ENCODE data around the gene CD44. TPM values are rescaled to one million over a fixed set of nuclear protein-coding genes. Genes with fewer than 3 reads are reported as not detected.

CD44 gene
- total RNA-seq, 3 donors from 2014 or later (not counting 1 experiment from before 2014, with no cell fraction given) = 354 to 638 (median 490) TPM

GRCh38 chr11:35096723-35097122 is 42.2 kb upstream of the CD44 start:
- Histone ChIP-seq H3K4me1 (ENCODE audit: control insufficient read depth, insufficient read depth, low read length) (peaks cover 4% of the 10 kb centered on the region), H3K9me3 (ENCODE audit: control insufficient read depth, insufficient read depth, low read length) (no peaks in the 10 kb centered on the region), H3K4me3 (ENCODE audit: low read length) (no peak overlapping the region), H3K27me3 (ENCODE audit: control insufficient read depth, insufficient read depth, low read length) (no peaks in the 10 kb centered on the region), H3K36me3 (ENCODE audit: control insufficient read depth, insufficient read depth, low read length) (no peaks in the 10 kb centered on the region), H3K27ac (ENCODE audit: low read length) (no peak overlapping the region)
- Mint-ChIP-seq H3K4me3 (no peak overlapping the region), H3K27me3 (ENCODE audit: low read depth in 2 of 2) (peaks cover 0 to 2% of the 10 kb centered on the region in 2 donors), H3K9me3 (no peaks in the 10 kb centered on the region), H3K27ac (no peak overlapping the region), H3K36me3 (no peaks in the 10 kb centered on the region), H3K4me1 (peaks cover 5 to 16% of the 10 kb centered on the region in 2 donors)
- DNase-seq = no peak
- ATAC-seq = peak in 2 of 3 donors; percentile 21 to 34
- no CpG with 5 or more reads among the region's 2 CpGs for WGBS (ENCODE audit: insufficient coverage)
- intact Hi-C loops (cut with micrococcal nuclease) = no loop called here
- no peak for TF ChIP-seq CTCF (IDR thresholded peaks at IDR 0.05)

GRCh38 chr11:35097814-35098455 is 41.0 kb upstream of the CD44 start:
- Histone ChIP-seq H3K36me3 (ENCODE audit: control insufficient read depth, insufficient read depth, low read length) (no peaks in the 10 kb centered on the region), H3K4me1 (ENCODE audit: control insufficient read depth, insufficient read depth, low read length) (peaks cover 4% of the 10 kb centered on the region), H3K27ac (ENCODE audit: low read length) (no peak overlapping the region), H3K4me3 (ENCODE audit: low read length) (no peak overlapping the region), H3K9me3 (ENCODE audit: control insufficient read depth, insufficient read depth, low read length) (no peaks in the 10 kb centered on the region), H3K27me3 (ENCODE audit: control insufficient read depth, insufficient read depth, low read length) (no peaks in the 10 kb centered on the region)
- intact Hi-C loops (cut with micrococcal nuclease) = no loop called here
- ATAC-seq (no peak), DNase-seq (no peak)
- Mint-ChIP-seq H3K4me3 (no peak overlapping the region), H3K9me3 (no peaks in the 10 kb centered on the region), H3K4me1 (peaks cover 5 to 16% of the 10 kb centered on the region in 2 donors), H3K27me3 (ENCODE audit: low read depth in 2 of 2) (peaks cover 0 to 4% of the 10 kb centered on the region in 2 donors), H3K27ac (no peak overlapping the region), H3K36me3 (no peaks in the 10 kb centered on the region)
- WGBS (ENCODE audit: insufficient coverage) = 89% methylated on average over 5 of the region's 5 CpGs
- TF ChIP-seq CTCF (IDR thresholded peaks at IDR 0.05) = no peak

GRCh38 chr11:35098855-35099254 is 40.1 kb upstream of the CD44 start:
- peaks cover 4% of the 10 kb centered on the region for H3K4me1 ChIP-seq (ENCODE audit: control insufficient read depth, insufficient read depth, low read length)
- no peaks in the 10 kb centered on the region for H3K27me3 ChIP-seq (ENCODE audit: control insufficient read depth, insufficient read depth, low read length)
- no peak overlapping the region for H3K27ac ChIP-seq (ENCODE audit: low read length)
- DNase-seq = no peak
- Mint-ChIP-seq H3K27ac (no peak overlapping the region), H3K4me3 (no peak overlapping the region), H3K27me3 (ENCODE audit: low read depth in 2 of 2) (peaks cover 0 to 4% of the 10 kb centered on the region in 2 donors), H3K9me3 (no peaks in the 10 kb centered on the region), H3K36me3 (no peaks in the 10 kb centered on the region), H3K4me1 (peaks cover 5 to 16% of the 10 kb centered on the region in 2 donors)
- no peaks in the 10 kb centered on the region for H3K9me3 ChIP-seq (ENCODE audit: control insufficient read depth, insufficient read depth, low read length)
- no peak overlapping the region for H3K4me3 ChIP-seq (ENCODE audit: low read length)
- TF ChIP-seq CTCF (IDR thresholded peaks at IDR 0.05) = no peak
- intact Hi-C loops (cut with micrococcal nuclease) = no loop called here
- no peak for ATAC-seq
- 84% methylated on average over 5 of the region's 5 CpGs for WGBS (ENCODE audit: insufficient coverage)
- no peaks in the 10 kb centered on the region for H3K36me3 ChIP-seq (ENCODE audit: control insufficient read depth, insufficient read depth, low read length)

Measured in natural killer cell (primary cell).